Activated CD4-positive, alpha-beta T cell treated with anti-CD3 and anti-CD28 coated beads for 48 hours (primary cell): Measurements from ENCODE around the gene ZNF580.

Experiments
- DNase-seq: peaks from one replicate; pipeline ENCODE4 v3.0.0-alpha.2; 2020

ZNF580 gene

DNA sequence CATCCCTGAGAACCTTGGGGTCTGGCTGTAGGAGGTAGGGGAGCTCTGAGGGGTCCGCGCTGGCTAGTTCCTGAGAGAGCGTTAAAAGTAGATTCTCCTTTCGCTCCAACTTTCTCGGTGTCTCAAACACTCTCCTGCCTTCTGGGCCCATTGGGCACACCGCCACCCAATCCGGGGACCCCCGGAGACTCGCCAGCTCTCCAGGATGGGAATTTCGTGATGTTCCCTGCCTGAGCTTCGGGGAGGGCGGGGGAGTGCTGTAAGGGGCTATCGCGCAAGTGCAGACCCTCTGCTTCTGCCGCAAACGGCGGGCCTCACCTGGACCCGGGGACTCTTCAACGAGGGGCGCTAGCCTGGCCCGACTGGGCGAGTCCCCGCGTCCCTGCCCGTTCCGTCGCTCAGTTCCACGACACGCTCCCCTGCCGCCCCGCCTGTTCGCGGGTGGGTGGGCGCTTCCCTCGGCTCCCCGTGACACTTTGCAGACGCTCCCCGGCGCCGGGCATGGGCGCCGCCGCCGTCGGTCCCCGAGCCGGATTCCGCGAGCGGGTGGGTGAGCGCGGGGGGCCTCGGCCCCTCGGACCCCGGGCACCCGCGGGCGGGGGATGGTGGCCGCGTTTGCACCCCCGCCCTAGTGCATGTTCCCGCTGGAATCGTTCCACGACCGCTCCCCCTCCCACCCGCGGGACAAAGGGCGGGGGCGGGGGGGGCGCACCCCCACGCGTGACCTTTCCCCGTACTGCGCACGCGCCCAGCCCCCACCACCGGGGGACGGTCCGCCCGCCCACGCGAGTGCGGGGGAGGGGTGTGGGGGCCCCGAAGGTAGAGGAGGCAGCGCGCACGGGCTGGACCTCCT is 7.2 kb downstream of the ZNF580 start, which contains the start of gene CCDC106:
Gene CCDC106, plus strand, starts transcription at position 481 of the 853 bp plus-strand sequence. CDS start 835 bp downstream, outside the sequence.
- DNase-seq = peak; percentile 55

DNA sequence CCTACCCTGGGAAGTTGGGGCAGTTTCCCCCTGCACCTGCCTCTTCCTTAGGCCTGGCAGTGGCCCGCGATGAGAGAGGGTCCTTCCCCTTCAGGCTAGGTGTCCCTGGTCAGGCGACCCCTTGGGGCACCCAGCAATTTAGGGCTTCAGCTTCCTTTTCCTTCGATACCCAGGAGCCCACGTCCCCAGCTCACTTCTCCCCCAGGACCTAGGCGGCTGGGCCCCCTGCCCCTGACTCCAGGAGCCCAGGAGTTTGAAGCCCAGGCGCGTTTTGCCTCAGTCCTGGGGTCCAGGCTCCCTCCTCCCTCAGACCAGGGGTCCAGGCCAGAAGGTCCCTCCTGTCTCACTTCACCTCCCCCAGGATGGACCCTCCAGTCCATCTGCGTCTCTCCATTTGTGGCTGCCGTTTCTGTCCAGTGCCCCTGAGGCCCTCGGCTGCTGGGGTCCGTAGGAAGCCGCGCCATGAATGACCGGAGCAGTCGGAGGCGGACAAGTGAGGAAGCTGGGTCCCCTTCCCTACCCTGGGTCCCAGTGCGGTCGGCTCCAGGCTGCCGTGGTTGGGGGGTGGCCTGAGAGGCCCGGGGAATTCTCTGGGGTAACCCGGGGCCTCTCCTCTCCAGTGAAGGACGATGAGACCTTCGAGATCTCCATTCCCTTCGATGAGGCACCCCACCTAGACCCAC is 7.9 kb downstream of the ZNF580 start:
- DNase-seq = no peak

- no peak for DNase-seq
Observed at GRCh38 chr19:55649268-55650125, 8.7 kb downstream of the ZNF580 start.

DNA sequence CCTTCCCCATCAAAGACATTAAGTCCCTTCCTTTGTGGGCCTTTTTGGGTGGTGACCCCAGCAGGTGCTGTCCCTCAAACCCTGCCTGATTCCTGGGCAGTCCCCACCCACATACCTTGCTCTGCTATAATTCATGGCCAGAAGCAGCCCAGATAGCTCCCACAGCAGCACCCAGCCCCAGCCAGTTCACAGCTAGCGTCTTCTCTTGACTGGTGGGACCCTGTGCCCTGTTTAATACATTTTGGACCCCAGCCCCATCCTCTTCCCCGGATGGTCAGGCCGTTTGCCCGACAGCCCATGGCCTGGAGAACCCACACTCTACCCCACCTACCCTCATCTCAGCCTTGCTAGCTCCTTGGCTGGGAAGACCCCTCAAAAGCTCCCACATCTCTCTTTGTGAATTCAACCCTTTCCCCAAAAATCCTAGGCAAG is 9.3 kb downstream of the ZNF580 start:
- DNase-seq = no peak

- DNase-seq = no peak
Observed at GRCh38 chr19:55650602-55651230, 9.9 kb downstream of the ZNF580 start.

DNA sequence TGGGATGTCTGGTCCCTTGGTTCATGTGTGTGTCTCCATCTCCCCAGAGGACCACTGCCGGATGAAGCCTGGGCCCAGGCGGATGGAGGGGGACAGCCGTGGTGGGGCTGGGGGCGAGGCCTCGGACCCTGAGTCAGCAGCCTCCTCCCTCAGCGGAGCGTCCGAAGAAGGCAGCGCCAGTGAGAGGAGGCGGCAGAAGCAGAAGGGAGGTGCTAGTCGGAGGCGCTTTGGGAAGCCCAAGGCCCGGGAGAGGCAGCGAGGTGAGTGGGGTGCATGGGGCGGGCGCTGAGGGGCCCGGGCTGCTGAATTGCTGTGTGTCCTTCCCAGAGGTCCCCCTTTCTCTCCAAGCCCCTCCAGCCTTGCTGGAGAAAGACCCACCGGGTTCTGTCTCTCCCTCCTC is 10.4 kb downstream of the ZNF580 start:
- DNase-seq = no peak

DNA sequence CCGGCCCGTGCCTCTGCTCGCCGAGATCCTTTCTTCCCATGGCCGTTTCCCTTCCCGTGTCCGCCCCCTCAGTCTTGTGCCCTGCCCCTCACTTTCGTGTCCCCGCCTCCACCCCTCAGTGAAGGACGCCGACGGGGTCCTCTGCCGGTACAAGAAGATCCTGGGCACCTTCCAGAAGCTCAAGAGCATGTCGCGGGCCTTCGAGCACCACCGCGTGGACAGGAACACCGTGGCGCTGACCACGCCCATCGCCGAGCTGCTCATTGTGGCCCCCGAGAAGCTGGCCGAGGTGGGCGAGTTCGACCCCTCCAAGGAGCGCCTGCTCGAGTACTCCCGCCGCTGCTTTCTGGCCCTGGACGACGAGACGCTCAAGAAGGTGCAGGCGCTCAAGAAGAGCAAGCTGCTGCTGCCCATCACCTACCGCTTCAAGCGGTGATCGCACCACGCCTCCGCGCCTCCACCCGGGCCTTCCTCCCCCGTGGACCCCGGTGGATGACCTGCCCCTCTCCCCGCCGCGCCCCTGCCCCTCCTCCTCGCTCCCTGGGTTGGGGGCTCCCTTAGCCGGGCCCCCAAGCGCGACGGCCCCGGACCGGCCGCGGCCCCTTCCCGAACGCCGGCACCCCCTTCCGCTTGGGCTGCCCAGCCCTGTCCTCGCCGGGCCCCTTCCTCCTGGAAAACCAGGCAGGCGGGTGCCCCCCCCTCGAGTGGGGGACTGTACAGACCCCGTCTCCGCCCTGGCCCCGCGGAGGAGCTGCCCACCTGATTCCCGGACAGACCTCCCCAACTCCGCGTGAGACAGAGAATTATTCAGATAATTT is 11.7 kb downstream of the ZNF580 start:
- no peak for DNase-seq

DNA sequence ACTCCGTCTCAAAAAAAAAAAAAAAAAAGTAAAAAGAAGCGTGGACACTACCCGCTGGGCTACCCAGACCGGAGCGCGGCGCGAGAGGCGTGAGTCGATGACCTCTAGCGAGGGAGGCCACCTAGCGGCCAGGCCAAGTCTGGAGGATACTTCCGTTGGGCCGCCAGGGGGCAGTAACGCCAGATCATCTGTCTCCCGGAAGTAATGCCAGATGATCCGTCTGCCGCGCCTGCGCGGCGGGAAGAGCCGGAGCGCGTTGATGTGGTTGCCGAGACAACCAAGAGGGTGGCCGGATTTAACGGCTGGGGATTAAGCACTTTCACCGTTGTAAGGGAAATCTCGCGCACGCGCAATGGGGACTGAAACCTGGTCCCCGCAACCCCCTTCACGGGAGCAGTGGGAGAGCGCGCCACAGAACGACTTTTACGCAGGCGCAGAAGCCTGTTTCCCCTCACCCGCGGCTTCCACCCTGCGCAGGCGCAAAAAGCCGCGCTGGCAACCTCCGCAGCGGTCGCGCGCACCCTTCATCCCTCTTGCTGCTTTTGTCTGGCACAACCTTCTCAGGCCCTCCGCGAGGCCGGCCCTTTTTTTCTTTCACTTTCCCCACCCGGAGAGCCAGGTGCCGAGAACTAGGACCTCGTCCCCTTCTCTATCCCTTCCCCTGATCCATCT is 13.0 kb downstream of the ZNF580 start:
- DNase-seq = peak; percentile 98

DNA sequence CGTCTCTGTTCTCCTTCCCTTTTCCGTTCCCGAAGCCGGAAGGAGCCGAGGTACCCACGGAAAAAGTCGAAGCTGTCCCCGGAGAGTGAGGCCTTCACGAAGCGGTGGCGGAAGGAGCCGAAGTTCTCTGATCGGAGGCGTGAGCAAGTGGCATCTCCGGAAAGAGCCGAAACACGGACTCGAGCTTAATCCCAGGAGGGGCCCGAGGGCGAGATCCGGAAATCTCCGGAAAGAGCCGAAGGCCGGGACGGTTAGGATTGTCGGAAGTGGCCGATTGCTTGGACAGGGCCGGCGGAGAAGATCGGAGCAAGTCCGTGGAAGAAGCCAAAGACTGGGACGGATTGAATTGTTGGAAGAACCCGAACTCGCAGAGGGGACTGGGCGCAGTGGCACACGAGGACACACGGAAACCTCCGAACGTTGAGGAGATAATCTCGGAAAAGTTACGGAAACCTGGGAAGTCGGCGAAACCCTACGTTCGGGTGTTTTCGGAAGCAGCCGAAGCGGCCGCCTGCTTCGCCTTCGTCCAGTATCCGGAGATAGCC is 13.6 kb downstream of the ZNF580 start:
- DNase-seq = peak; percentile 99

DNA sequence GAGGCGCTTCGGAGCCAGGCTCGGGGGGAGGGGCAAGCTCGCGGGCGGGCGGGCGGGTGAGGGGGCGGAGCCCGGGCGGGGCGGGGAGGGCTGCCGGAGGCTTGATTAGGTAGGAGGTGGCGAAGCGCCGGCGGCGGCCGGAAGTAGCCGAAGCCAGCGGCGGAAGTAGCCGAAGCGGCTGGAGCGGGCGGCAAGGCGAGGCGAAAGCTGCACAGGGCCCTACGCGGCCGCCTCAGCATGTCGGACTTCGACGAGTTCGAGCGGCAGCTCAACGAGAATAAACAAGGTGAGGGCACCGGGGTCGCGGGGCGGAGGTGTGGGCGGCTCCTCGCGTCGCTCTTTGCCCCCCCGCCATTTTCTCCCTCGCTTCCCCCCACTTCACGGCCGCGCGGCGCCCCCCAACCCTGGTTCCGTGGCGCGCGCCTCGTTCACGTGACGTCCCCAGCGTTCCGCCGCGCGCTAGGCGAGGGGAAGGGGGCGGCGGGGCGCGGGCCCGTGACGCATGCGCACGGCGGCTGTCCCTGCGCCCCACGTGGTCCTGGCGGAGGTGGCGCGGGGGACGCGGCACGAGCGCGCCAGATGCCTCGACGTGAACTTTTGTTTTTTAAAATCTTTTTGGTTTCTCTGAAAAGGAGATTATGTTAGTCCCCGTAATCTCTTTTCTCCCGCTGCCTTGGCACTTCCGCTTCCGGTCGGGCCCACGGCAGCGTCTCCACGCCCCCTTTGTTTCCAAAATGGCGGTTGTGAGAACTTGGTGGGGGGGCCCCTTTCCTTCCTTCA is 14.3 kb downstream of the ZNF580 start, which contains the start of gene U2AF2:
Gene U2AF2, plus strand, starts transcription at position 168 of the 780 bp plus-strand sequence. Its CDS starts 70 bp downstream, at position 238.
- DNase-seq = peak; percentile 97

- no peak for DNase-seq
Observed at GRCh38 chr19:55655648-55656040, 14.8 kb downstream of the ZNF580 start.

- DNase-seq = no peak
Observed at GRCh38 chr19:55656552-55656951, 15.8 kb downstream of the ZNF580 start.

DNA sequence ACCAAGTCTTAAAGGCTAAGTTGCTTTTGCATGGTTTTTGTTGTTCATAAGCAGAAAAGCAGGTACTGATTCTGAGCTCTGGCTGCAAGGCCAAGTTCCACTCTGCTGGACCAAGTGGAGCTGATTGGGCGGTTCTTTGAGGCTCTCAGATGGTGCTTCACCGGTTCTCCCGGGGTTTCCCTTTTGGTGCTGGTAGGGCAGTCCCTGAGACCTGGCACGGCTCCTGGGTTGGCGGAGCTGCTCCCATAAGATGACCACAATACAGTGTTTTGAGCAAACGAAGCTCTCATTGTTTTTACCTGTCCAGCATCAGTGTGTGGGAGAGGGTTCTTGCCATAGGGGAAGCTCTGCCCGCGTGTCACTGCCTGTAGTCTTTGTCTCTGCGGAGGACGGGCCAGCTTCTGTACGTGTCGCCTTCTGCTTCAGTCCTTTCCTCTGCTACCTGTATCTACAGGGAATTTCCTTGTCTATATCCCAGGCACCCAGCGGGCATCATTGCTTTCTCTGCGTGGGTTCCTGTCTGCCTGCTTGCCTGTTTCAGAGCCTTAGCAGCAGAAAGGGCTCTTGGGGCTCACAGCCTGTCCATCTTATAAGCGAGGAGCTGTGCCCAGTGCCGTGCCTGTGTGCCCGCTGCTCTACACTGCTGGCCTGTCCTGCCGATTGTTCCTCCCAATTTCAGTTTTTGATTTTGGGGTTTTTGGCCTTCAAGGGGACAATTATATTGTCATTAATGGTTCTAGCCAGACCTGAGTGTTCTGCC is 16.4 kb downstream of the ZNF580 start:
- no peak for DNase-seq

DNA sequence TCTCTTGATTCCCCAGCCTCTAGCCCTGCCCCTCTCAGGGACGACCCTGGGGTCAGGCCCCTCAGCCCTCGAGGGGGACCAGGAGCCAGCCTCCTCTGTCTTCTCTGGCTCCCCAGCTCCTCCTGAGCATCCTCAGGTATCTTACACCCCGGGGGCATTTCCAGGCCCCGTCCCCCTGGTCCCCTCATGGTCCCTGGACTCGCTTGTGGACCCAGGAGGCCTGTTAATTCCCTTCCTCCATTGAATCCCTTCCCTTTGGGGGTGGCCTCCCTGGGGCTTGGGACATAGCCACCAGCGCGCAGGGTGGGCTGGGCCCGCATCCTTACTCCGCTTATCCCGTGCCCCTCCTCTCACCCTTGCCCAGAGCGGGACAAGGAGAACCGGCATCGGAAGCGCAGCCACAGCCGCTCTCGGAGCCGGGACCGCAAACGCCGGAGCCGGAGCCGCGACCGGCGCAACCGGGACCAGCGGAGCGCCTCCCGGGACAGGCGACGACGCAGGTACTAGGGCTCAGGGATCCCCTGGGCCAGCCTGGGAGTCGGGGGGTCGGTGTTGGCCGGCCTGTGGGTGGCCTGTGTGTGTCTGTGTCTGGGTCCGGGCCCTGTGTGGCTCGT is 18.2 kb downstream of the ZNF580 start:
- DNase-seq = no peak

DNA sequence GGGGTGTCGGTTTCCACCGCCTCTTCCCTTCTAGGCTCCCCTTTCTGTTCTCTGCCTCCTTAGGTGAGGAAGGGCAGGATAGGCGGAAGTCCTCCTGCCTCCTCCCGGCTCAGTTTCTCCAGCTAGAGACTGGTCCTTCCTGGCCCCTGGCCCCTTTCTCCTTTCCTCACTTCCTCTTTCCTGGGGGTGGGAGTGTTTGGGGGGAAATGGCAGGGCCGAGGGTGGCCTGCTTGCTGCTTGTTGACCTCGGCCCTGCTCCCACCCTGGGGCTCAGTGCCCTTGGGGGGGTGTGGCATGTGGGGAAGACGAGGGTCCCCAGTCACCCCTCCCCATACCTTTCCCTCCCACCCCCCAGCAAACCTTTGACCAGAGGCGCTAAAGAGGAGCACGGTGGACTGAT is 19.0 kb downstream of the ZNF580 start:
- DNase-seq = no peak

- no peak for DNase-seq
Observed at GRCh38 chr19:55660404-55660803, 19.6 kb downstream of the ZNF580 start.

- DNase-seq = no peak
Observed at GRCh38 chr19:55660991-55661390, 20.2 kb downstream of the ZNF580 start.

DNA sequence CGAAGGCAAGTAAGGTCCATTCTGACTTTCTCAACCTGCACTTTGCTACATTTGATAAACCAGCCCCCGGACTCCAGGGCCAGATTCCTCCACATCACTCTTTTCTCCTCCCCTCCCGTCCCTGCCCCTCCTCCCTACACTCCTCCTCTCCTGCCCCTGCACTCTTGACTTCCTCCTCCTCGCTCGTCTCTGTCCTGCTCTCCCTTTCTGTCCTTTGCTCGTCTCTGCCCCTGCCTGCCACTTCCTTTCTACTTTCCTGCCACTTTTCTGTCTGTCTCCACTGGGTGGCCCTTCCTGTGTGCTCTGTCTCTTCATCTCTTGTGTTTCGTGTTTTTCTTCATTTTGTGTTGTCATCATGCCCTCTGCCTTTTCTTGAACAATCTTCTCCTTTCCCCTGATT is 21.0 kb downstream of the ZNF580 start:
- no peak for DNase-seq
